T47D (cell line): Measurements from ENCODE around the gene BTRC.

ENCODE experiments used
- DNase-seq, 2 experiments: peaks; one replicate each; pipeline versions ENCODE4 v3.0.0 to v3.0.0-alpha.2; 2011 to 2012; ENCODE audit warnings: low read depth in 1 of 2, low spot score in 1 of 2
- JUND ChIP-seq: IDR thresholded peaks from 2 replicates; pipeline ENCODE4 v1.6.1; 2012; ENCODE audit warnings: low read depth
- in situ Hi-C: cut with HindIII; loops from 2 replicates; pipeline ENCODE4 v1.10.0; 2016; ENCODE audit warnings: low sequenced_read_pairs, low pct_unique_long_range_greater_than_20kb

Gene BTRC

GRCh38 chr10:101512738-101513137, 158.8 kb downstream of the BTRC start:
- TF ChIP-seq JUND = no peak
- DNase-seq = no peak
- in situ Hi-C loops = no loop called here

GRCh38 chr10:101513733-101514132, 159.8 kb downstream of the BTRC start:
- DNase-seq = no peak
- in situ Hi-C loops = no loop called here
- no peak for TF ChIP-seq JUND

- no peak for DNase-seq
- no peak for TF ChIP-seq JUND
- in situ Hi-C loops = no loop called here
Measured at GRCh38 chr10:101525848-101526247, 171.9 kb downstream of the BTRC start.

GRCh38 chr10:101529207-101529606, 175.2 kb downstream of the BTRC start:
- DNase-seq = no peak

GRCh38 chr10:101529725-101530553, 176.0 kb downstream of the BTRC start:
- in situ Hi-C loops = no loop called here
- no peak for TF ChIP-seq JUND
- no peak for DNase-seq

More at GRCh38 chr10:101529207-101529606, 175.2 kb downstream of the BTRC start:
- no peak for TF ChIP-seq JUND
- in situ Hi-C loops = no loop called here

- no peak for TF ChIP-seq JUND
- DNase-seq = no peak
- in situ Hi-C loops = no loop called here
Measured at GRCh38 chr10:101535949-101536348, 182.0 kb downstream of the BTRC start.

- in situ Hi-C loops = no loop called here
- DNase-seq = peak in 1 of 2 experiments; percentile 50
- TF ChIP-seq JUND = no peak
Measured at GRCh38 chr10:101536800-101537199, 182.8 kb downstream of the BTRC start.

- in situ Hi-C loops = no loop called here
- no peak for TF ChIP-seq JUND
- DNase-seq = no peak
Measured at GRCh38 chr10:101538446-101538845, 184.5 kb downstream of the BTRC start.

GRCh38 chr10:101545898-101546297, 191.9 kb downstream of the BTRC start:
- in situ Hi-C loops = no loop called here
- TF ChIP-seq JUND = no peak
- DNase-seq = no peak

GRCh38 chr10:101550965-101551364, 197.0 kb downstream of the BTRC start:
- in situ Hi-C loops = no loop called here
- TF ChIP-seq JUND = no peak
- DNase-seq = no peak

GRCh38 chr10:101552442-101552841, 198.5 kb downstream of the BTRC start:
- TF ChIP-seq JUND = no peak
- no peak for DNase-seq
- in situ Hi-C loops = no loop called here

GRCh38 chr10:101557541-101557940, 203.6 kb downstream of the BTRC start:
- TF ChIP-seq JUND = no peak
- no peak for DNase-seq
- in situ Hi-C loops = no loop called here

GRCh38 chr10:101558204-101558603, 204.2 kb downstream of the BTRC start:
- no peak for TF ChIP-seq JUND
- no peak for DNase-seq
- in situ Hi-C loops = no loop called here
